Measurements from ENCODE around the gene TBC1D1.

DNA sequence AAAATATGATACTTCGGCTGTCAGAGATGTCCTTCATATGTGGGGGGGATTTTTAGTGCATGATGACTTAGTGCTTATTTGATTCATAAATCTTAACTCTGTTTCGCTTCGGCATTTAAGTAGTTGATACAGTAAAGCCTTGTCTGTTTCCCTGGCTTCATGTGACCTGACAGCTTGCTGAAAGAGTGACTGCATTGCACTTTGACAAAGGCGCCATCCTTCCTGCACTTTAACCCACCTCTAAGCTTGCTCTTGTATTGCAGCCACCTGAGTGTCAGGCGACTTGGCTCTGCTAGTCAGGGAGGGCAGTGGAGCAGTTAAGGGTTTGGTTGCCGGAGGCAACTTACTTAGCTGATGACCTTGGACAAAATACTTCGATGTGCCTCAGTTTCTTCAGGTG lies 134.8 kb downstream of the TBC1D1 start:
- TF ChIP-seq, protein P1, sequence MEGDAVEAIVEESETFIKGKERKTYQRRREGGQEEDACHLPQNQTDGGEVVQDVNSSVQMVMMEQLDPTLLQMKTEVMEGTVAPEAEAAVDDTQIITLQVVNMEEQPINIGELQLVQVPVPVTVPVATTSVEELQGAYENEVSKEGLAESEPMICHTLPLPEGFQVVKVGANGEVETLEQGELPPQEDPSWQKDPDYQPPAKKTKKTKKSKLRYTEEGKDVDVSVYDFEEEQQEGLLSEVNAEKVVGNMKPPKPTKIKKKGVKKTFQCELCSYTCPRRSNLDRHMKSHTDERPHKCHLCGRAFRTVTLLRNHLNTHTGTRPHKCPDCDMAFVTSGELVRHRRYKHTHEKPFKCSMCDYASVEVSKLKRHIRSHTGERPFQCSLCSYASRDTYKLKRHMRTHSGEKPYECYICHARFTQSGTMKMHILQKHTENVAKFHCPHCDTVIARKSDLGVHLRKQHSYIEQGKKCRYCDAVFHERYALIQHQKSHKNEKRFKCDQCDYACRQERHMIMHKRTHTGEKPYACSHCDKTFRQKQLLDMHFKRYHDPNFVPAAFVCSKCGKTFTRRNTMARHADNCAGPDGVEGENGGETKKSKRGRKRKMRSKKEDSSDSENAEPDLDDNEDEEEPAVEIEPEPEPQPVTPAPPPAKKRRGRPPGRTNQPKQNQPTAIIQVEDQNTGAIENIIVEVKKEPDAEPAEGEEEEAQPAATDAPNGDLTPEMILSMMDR (IDR thresholded peaks at IDR 0.05; ENCODE audit: low read length) = no peak
- no peak for TF ChIP-seq EZH2 (IDR thresholded peaks at IDR 0.05; ENCODE audit: borderline replicate concordance, low read length)
